ENCODE measurements around the gene PDPN. TPM values are rescaled to one million over a fixed set of nuclear protein-coding genes. Genes with fewer than 3 reads are reported as not detected.

The PDPN gene
- total RNA-seq, 6 experiments from 2014 or later: 0.11 to 1.1 (median 0.45) TPM

DNA sequence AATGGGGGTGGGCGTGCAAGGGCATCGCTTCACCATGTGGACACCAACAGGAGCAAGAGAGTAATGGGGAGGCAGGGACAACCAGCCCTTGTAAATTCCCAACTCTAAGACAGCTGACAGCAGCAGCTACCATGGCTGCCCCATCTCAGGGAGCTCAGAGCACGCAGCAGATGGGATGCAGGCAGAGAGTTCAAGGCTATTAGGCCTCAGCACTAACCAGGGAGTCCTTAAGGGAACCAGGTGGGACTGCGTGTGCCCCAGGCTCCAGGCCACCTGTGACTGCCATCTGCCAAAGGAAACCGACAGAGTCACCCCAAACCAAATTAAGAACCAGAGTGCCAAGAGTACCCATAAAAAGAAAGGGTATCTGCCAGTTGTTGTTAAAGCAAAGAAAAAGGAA lies 82.7 kb downstream of the PDPN start:
- Histone ChIP-seq H3K27ac (no peak overlapping the region), H3K4me1 (no peaks in the 10 kb centered on the region), H3K9me3 (no peaks in the 10 kb centered on the region), H3K27me3 (no peaks in the 10 kb centered on the region), H3K36me3 (no peaks in the 10 kb centered on the region), H3K4me3 (no peak overlapping the region)
- ATAC-seq (no peak), DNase-seq (no peak)
- 47% methylated on average over 5 of the region's 5 CpGs for WGBS (ENCODE audit: insufficient coverage, low coverage, low lambda C conversion rate, missing lambda C conversion rate)
- TF ChIP-seq POLR2A (IDR thresholded peaks at IDR 0.05): no peak
- TF ChIP-seq CTCF (IDR thresholded peaks at IDR 0.05): no peak
- intact Hi-C loops (cut with DNase I): loop anchor here in 1 of 2 donors (5.0 to 10.0 kb wide), 2 partner anchors 158 to 291 kb away; no protein-coding TSS in a partner anchor

Small RNA genes within 50 kb of the gene (small RNA-seq; reads per million reads assigned to genes)
- gene RNA5SP41: 0 reads per million in 2 experiments

Other genes with a start within 250 kb of the PDPN start
- not detected for gene PRAMEF14, start 236.7 kb upstream of the PDPN start, total RNA-seq
- not detected for gene PRAMEF19, start 211.9 kb upstream of the PDPN start, total RNA-seq
- not detected for gene PRAMEF17, start 194.2 kb upstream of the PDPN start, total RNA-seq
- not detected for gene PRAMEF20, start 173.4 kb upstream of the PDPN start, total RNA-seq
- gene LRRC38, start 69.8 kb upstream of the PDPN start, total RNA-seq: not detected
- gene PRDM2, start 116.4 kb downstream of the PDPN start, total RNA-seq: 10 to 100 TPM in 4 of 6 experiments, 1 to 10 TPM in 2; 7.4 to 16.9 (median 12.5) TPM